ENCODE measurements around the gene PLCB2. TPM values are rescaled to one million over a fixed set of nuclear protein-coding genes. Genes with fewer than 3 reads are reported as not detected.

PLCB2 gene
- total RNA-seq, 2 donors from 2014 or later = 4.4 to 5.3 TPM

DNA sequence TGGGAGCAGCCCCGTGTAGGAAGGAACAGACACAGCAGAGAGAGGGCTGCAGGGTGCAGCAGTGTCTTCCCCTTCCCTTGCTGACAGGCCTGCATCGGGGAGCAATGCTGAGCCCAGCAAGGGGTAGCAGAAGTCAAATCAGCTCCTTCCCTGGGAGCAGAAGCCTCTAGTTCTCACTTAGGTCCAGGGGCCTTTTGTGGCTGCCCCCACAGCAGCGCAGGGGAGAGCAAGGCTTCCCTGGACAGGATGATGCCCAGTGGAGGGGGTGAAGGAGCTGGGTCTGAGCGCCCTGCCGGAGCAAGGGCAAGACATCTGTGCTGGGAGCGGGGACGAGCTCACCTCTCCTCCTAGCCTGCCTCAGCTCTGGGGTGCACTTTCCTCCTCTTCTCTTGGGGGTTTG lies 827 bp downstream of the PLCB2 start:
- DNase-seq = no peak
- 43 to 58% methylated on average over 2 to 3 of the region's 7 CpGs for WGBS, 2 experiments (ENCODE audit: insufficient coverage in 1 of 2, insufficient read length in 1 of 2)
- Mint-ChIP-seq H3K4me3 (no peak overlapping the region), H3K36me3 (ENCODE audit: low read depth) (no peaks in the 10 kb centered on the region), H3K27me3 (ENCODE audit: insufficient read depth) (peaks cover 31% of the 10 kb centered on the region), H3K4me1 (peaks cover 17% of the 10 kb centered on the region), H3K9me3 (no peaks in the 10 kb centered on the region), H3K27ac (no peak overlapping the region)
- no peaks in the 10 kb centered on the region for H3K9me3 ChIP-seq (ENCODE audit: control insufficient read depth, low read length)
- no peak overlapping the region for H3K4me3 ChIP-seq (ENCODE audit: low read length)
- H3K36me3 ChIP-seq (ENCODE audit: control insufficient read depth, insufficient read depth, low read length) = no peaks in the 10 kb centered on the region
- no peak overlapping the region for H3K27ac ChIP-seq (ENCODE audit: low read depth, low read length)
- H3K9ac ChIP-seq (ENCODE audit: extremely low read depth, low read length, poor library complexity, severe bottlenecking) = no peak overlapping the region
- H3K27me3 ChIP-seq (ENCODE audit: control insufficient read depth, insufficient read depth, low read length, poor library complexity, severe bottlenecking) = peaks cover 29% of the 10 kb centered on the region
- H3K4me1 ChIP-seq (ENCODE audit: control insufficient read depth, insufficient read depth, low read length) = peaks cover 6% of the 10 kb centered on the region
- TF ChIP-seq, protein P1, sequence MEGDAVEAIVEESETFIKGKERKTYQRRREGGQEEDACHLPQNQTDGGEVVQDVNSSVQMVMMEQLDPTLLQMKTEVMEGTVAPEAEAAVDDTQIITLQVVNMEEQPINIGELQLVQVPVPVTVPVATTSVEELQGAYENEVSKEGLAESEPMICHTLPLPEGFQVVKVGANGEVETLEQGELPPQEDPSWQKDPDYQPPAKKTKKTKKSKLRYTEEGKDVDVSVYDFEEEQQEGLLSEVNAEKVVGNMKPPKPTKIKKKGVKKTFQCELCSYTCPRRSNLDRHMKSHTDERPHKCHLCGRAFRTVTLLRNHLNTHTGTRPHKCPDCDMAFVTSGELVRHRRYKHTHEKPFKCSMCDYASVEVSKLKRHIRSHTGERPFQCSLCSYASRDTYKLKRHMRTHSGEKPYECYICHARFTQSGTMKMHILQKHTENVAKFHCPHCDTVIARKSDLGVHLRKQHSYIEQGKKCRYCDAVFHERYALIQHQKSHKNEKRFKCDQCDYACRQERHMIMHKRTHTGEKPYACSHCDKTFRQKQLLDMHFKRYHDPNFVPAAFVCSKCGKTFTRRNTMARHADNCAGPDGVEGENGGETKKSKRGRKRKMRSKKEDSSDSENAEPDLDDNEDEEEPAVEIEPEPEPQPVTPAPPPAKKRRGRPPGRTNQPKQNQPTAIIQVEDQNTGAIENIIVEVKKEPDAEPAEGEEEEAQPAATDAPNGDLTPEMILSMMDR (conservative IDR thresholded peaks at IDR 0.05) = no peak

DNA sequence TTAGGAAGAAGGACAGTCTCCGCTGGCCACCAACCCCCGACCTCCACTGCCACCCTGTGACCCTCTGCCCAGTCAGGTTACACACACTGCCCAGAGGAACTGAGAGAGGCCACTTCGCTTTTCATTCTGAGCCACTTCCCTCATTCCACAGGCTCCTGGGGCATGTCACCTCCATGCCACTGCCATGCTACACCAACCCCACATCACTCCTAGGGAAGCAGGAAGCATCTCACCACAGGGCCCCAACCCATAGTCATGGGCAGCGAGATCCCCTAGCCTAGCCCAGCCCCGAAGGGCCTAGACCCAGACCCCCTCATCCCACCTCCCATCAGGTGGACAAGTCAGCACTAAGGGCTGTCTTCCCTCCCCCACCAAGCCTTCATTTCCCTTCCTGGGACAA lies 1.4 kb downstream of the PLCB2 start:
- H3K36me3 Mint-ChIP-seq (ENCODE audit: low read depth) = no peaks in the 10 kb centered on the region
- H3K4me3 ChIP-seq (ENCODE audit: low read length) = no peak overlapping the region
- WGBS, 2 experiments (ENCODE audit: insufficient coverage in 1 of 2, insufficient read length in 1 of 2) = 93% methylated on average over 5 of the region's 5 CpGs; no CpG with 5 or more reads in 1 of the 2 experiments
- peaks cover 28% of the 10 kb centered on the region for H3K27me3 Mint-ChIP-seq (ENCODE audit: insufficient read depth)
- no peak overlapping the region for H3K4me3 Mint-ChIP-seq
- H3K9ac ChIP-seq (ENCODE audit: extremely low read depth, low read length, poor library complexity, severe bottlenecking) = no peak overlapping the region
- H3K9me3 Mint-ChIP-seq = no peaks in the 10 kb centered on the region
- peak overlapping the region; percentile 30 for H3K27ac Mint-ChIP-seq
- H3K27ac ChIP-seq (ENCODE audit: low read depth, low read length) = no peak overlapping the region
- no peaks in the 10 kb centered on the region for H3K36me3 ChIP-seq (ENCODE audit: control insufficient read depth, insufficient read depth, low read length)
- peaks cover 22% of the 10 kb centered on the region for H3K4me1 Mint-ChIP-seq
- TF ChIP-seq, protein P1 (conservative IDR thresholded peaks at IDR 0.05) = no peak
- peaks cover 6% of the 10 kb centered on the region for H3K4me1 ChIP-seq (ENCODE audit: control insufficient read depth, insufficient read depth, low read length)
- peaks cover 24% of the 10 kb centered on the region for H3K27me3 ChIP-seq (ENCODE audit: control insufficient read depth, insufficient read depth, low read length, poor library complexity, severe bottlenecking)
- no peaks in the 10 kb centered on the region for H3K9me3 ChIP-seq (ENCODE audit: control insufficient read depth, low read length)
- no peak for DNase-seq

- WGBS, 2 experiments (ENCODE audit: insufficient coverage in 1 of 2, insufficient read length in 1 of 2) = 88% methylated on average over 1 to 4 of the region's 4 CpGs
- Histone ChIP-seq H3K27me3 (ENCODE audit: control insufficient read depth, insufficient read depth, low read length, poor library complexity, severe bottlenecking) (peaks cover 13% of the 10 kb centered on the region), H3K4me3 (ENCODE audit: low read length) (no peak overlapping the region), H3K9me3 (ENCODE audit: control insufficient read depth, low read length) (peaks cover 2% of the 10 kb centered on the region), H3K9ac (ENCODE audit: extremely low read depth, low read length, poor library complexity, severe bottlenecking) (no peak overlapping the region), H3K36me3 (ENCODE audit: control insufficient read depth, insufficient read depth, low read length) (no peaks in the 10 kb centered on the region), H3K4me1 (ENCODE audit: control insufficient read depth, insufficient read depth, low read length) (peaks cover 6% of the 10 kb centered on the region), H3K27ac (ENCODE audit: low read depth, low read length) (no peak overlapping the region)
- peaks cover 2% of the 10 kb centered on the region for H3K36me3 Mint-ChIP-seq (ENCODE audit: low read depth)
- H3K9me3 Mint-ChIP-seq = peaks cover 5% of the 10 kb centered on the region
- peaks cover 23% of the 10 kb centered on the region for H3K27me3 Mint-ChIP-seq (ENCODE audit: insufficient read depth)
- H3K27ac Mint-ChIP-seq = no peak overlapping the region
- H3K4me1 Mint-ChIP-seq = peaks cover 28% of the 10 kb centered on the region
- TF ChIP-seq, protein P1 (conservative IDR thresholded peaks at IDR 0.05) = no peak
- H3K4me3 Mint-ChIP-seq = no peak overlapping the region
- DNase-seq = no peak
Measured at GRCh38 chr15:40305281-40305680, 2.5 kb downstream of the PLCB2 start.
